Bronchial epithelial cell (primary cell): ENCODE results near the gene GPR150. TPM values are rescaled to one million over a fixed set of nuclear protein-coding genes. Genes with fewer than 3 reads are reported as not detected.
"Not testable (repeated sequence)": the region's sequence is repeated elsewhere in the genome, so short reads cannot be mapped to it uniquely, and the experiment has no call there.

ENCODE experiments used
- DNase-seq: peaks from one replicate; pipeline ENCODE4 v3.0.0-alpha.2; 2010; ENCODE audit warnings: low read depth
- FAIRE-seq: peaks from 2 replicates; lab custom pipeline; 2011; peaks lifted over from hg19 to GRCh38; lab: Jason Lieb, UNC
- H3K27me3 ChIP-seq: 2 replicates; pipeline ENCODE4 v1.5.1; 2011; ENCODE audit warnings: low read length; ENCODE audit not compliant: control insufficient read depth, insufficient read depth
- H3K36me3 ChIP-seq: 2 replicates; pipeline ENCODE4 v1.5.1; 2011; ENCODE audit warnings: low read length; ENCODE audit not compliant: control insufficient read depth, insufficient read depth
- H3K4me3 ChIP-seq: 2 replicates; pipeline ENCODE4 v1.5.1; 2011; ENCODE audit warnings: mild to moderate bottlenecking, low read depth, low read length, control low read depth
- CTCF ChIP-seq: IDR thresholded peaks from 2 replicates; pipeline ENCODE4 v1.5.1; 2011; ENCODE audit warnings: mild to moderate bottlenecking, moderate library complexity, low read length, control low read depth, inconsistent platforms; ENCODE audit not compliant: insufficient read depth, severe bottlenecking
- total RNA-seq: library from RNA; depleted of rRNA; stranded (reverse); fragments of >200 nt; gene quantifications from 2 replicates; pipeline ENCODE4 v1.2.1, GENCODE V29; 2014

Gene GPR150
- total RNA-seq, 1 donor from 2014 or later: 0.26 TPM

GRCh38 chr5:95631991-95632675 lies 12.2 kb downstream of the GPR150 start:
- no peak for TF ChIP-seq CTCF
- Histone ChIP-seq H3K27me3 (no peaks in the 10 kb centered on the region), H3K4me3 (no peak overlapping the region), H3K36me3 (no peaks in the 10 kb centered on the region)
- DNase-seq: peak; percentile 70
- FAIRE-seq: no peak

GRCh38 chr5:95632942-95633341 lies 13.1 kb downstream of the GPR150 start:
- H3K4me3 ChIP-seq, FAIRE-seq, H3K36me3 ChIP-seq, DNase-seq, H3K27me3 ChIP-seq: not testable (repeated sequence)

DNA sequence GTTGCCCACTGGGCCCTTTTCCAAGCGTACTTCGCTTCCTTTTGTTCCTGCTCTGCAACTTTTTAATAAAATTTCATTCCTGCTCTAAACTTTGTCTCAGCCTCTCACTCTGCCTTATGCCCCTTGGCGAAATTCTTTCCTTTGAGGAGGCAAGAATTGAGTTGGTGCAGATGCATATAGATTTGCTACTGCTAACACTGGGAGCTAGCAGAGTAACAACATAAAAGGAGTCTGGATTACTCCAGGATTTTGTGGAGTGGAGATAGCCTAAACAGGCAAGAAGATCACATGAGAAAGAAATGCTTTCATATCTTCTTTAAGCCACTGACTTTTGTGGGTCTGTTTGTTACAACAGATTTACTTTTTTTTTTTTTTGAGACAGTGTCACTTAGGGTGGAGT lies 13.8 kb downstream of the GPR150 start:
- H3K27me3 ChIP-seq: no peaks in the 10 kb centered on the region
- H3K4me3 ChIP-seq: no peak overlapping the region
- FAIRE-seq (no peak), DNase-seq (no peak)
- no peaks in the 10 kb centered on the region for H3K36me3 ChIP-seq
- no peak for TF ChIP-seq CTCF

- no peak overlapping the region for H3K4me3 ChIP-seq
- TF ChIP-seq CTCF: no peak
- no peaks in the 10 kb centered on the region for H3K36me3 ChIP-seq
- DNase-seq (no peak), FAIRE-seq (no peak)
- no peaks in the 10 kb centered on the region for H3K27me3 ChIP-seq
Observed at GRCh38 chr5:95634081-95634480, 14.2 kb downstream of the GPR150 start.

DNA sequence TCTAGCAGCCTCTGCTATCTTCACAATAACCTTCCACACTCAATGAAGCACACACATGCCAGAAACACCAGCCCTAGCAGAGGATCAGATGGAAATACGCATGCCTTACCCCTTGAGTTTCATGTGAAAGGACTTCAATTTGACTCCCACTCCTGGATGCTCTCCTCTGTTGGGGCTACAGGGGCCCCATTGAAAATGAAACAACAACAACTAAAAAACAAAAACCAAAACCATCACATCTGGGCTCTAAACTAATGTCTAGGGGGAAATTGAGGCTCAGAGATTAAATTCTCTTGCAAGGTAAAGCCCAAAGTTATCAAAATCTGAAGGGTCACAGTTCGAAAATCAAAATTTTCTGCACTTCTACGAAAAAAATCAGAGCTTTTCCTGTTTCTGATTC lies 18.7 kb downstream of the GPR150 start:
- Histone ChIP-seq H3K36me3 (no peaks in the 10 kb centered on the region), H3K27me3 (no peaks in the 10 kb centered on the region), H3K4me3 (no peak overlapping the region)
- no peak for TF ChIP-seq CTCF
- FAIRE-seq (no peak), DNase-seq (no peak)

- H3K4me3 ChIP-seq: no peak overlapping the region
- peak; percentile 81 for FAIRE-seq
Observed at GRCh38 chr5:95641741-95642220, 21.9 kb downstream of the GPR150 start.

More at GRCh38 chr5:95641741-95642220, 21.9 kb downstream of the GPR150 start:
- no peaks in the 10 kb centered on the region for H3K36me3 ChIP-seq
- no peak for DNase-seq
- H3K27me3 ChIP-seq: no peaks in the 10 kb centered on the region
- no peak for TF ChIP-seq CTCF
